AML-193 (cell line): Measurements from ENCODE around the gene GHRH.
A peak's percentile ranks its signal among the peaks of the same experiment; 100 is the strongest.

ENCODE experiments used
- DNase-seq, 2 experiments: peaks; one replicate each; lab custom pipeline; 2025; lab: John Stamatoyannopoulos, UW

The GHRH gene

GRCh38 chr20:37202267-37202943 is 59.2 kb downstream of the GHRH start:
- peak; percentile 49 to 59 for DNase-seq

- no peak for DNase-seq
Observed at GRCh38 chr20:37201827-37202162, 59.8 kb downstream of the GHRH start.
